Body of pancreas (tissue), 4 donors: ENCODE measurements around the gene PRMT3.

Experiments
- POLR2A ChIP-seq, 3 donors: fragments of 450-650 bp; IDR thresholded peaks; one replicate each; pipeline ENCODE4 v1.6.1; 2016; ENCODE audit warnings: antibody characterized with exemption in 3 of 3, mild to moderate bottlenecking in 2 of 3
- TF ChIP-seq, protein P1 (sequence below), 7 experiments: fragments of 450-650 bp in 4 of 7; fragments of 200-600 bp in 3 of 7; sonication (generic) in 3 of 7; IDR thresholded peaks; one replicate each; pipeline ENCODE4 v1.5.1; 2016 to 2019; ENCODE audit warnings: antibody characterized with exemption in 7 of 7

DNA sequence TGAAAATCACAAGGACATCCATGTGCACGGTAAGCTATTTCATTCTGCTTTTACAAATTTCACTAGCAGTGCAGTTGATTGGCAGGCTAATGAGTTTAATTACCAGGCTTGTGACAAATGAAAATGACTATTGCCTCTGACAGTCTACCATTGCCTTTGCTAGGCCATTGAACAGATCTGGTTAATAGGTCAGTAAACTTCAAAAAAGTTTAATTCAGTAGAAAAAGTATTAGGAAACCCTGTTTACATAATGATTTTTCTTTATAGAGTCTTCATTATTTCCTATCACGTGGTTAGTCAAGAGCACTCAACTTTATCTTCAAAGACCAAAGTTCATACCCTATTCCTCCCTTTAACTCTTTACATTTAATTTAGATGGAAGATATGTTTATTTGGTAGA, 77.0 kb downstream of the PRMT3 start:
- TF ChIP-seq, protein P1, sequence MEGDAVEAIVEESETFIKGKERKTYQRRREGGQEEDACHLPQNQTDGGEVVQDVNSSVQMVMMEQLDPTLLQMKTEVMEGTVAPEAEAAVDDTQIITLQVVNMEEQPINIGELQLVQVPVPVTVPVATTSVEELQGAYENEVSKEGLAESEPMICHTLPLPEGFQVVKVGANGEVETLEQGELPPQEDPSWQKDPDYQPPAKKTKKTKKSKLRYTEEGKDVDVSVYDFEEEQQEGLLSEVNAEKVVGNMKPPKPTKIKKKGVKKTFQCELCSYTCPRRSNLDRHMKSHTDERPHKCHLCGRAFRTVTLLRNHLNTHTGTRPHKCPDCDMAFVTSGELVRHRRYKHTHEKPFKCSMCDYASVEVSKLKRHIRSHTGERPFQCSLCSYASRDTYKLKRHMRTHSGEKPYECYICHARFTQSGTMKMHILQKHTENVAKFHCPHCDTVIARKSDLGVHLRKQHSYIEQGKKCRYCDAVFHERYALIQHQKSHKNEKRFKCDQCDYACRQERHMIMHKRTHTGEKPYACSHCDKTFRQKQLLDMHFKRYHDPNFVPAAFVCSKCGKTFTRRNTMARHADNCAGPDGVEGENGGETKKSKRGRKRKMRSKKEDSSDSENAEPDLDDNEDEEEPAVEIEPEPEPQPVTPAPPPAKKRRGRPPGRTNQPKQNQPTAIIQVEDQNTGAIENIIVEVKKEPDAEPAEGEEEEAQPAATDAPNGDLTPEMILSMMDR (IDR thresholded peaks at IDR 0.05): no peak
- no peak for TF ChIP-seq POLR2A (IDR thresholded peaks at IDR 0.05)
